Pulmonary artery endothelial cell (primary cell): ENCODE data around the gene PPP2R2C. TPM values are rescaled to one million over a fixed set of nuclear protein-coding genes. Genes with fewer than 3 reads are reported as not detected.

ENCODE experiments used
- DNase-seq: peaks from one replicate; pipeline ENCODE4 v3.0.0-alpha.2; 2011; ENCODE audit warnings: low read depth, low spot score
- total RNA-seq: library from RNA; depleted of rRNA; stranded (reverse); fragments of >200 nt; gene quantifications from 2 replicates; pipeline ENCODE4 v1.2.3, GENCODE V29; 2014

The PPP2R2C gene
- total RNA-seq, 1 donor from 2014 or later, result not detected

DNA sequence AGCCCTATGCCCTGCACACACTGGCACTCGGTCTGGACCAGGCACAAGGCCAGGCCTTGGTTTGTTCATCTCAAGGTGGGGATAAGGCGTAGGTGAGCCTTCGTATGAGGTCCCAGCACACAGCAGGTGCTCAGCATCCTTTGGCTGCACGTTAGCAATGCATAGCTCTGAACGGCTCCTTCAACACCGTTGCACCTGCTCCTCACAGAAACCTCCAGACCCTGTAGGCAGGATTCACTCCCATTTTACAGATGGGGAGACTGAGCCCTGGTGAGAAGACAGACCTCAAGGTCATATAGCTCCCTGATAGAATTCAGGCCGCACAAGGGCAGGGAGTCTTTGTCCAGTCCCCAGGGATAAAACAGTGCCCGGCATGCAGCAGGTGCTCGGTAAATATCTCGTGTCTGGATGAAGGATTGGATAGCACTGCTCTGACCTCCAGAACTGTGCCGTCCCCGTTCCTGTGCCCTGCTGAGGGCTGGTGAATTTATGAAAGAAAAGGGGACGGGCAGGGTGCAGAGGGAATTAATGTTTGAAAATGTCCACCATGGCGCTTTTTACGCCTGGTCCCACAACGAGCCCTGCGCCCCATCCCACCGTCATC is 2.4 kb downstream of the PPP2R2C start:
- DNase-seq, result no peak

DNA sequence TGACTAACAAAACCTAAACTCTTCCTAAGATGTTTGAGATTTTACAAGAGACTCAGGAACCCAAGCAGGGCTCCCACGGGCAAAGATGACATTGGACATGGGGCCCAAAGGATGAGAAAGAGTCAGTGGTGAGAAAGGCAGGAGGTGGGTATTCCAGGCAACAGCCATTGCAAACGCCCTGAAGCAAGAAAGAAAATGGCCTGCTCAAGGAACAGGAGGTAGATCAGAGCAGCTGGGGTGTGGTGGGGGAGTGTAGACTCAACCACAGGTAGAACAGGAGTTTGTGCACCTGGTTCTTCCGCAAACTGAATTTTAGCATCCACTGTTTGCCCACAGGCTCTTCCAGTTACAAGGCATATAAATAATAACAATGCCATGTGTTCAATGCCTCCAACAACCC is 3.3 kb downstream of the PPP2R2C start:
- DNase-seq, result no peak

DNA sequence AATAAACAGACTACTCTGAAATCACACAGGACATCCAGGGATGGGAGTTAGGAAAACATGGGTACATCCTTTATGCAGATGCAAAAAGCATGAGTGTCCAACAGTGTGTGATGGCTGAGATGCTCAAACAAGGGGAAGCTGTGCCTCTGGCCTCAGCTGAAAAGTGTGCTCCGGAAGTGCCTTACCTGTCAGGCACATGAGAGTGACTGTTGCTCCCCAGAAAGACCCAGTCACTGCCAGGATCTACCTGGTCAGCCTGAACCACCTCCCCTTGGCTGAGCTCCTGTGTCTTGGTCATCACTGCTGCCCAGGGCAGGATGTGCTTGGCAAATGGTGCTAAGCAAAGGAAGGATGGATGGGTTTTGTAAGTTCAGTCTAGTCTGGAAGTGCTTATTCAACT is 4.0 kb downstream of the PPP2R2C start:
- DNase-seq, result no peak

DNA sequence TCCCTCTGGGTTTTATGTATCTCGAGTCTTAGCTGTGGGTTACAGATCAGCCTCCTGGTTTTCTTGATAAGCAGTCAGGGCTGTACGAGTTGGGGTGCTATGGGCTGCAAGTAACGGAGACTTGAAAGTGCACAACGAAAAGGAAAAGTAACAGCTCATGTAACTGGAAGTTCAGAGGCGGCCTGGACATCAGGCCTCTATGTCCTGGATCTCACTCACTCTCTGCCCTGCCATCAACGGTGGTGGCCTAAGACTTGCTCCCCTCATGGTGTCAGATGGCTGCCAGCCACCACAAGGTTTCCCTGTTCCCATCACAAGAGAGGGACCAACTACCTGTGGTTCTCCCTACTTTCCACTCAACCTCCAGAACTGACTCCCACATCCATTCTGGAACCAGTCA is 4.8 kb downstream of the PPP2R2C start:
- no peak for DNase-seq

DNA sequence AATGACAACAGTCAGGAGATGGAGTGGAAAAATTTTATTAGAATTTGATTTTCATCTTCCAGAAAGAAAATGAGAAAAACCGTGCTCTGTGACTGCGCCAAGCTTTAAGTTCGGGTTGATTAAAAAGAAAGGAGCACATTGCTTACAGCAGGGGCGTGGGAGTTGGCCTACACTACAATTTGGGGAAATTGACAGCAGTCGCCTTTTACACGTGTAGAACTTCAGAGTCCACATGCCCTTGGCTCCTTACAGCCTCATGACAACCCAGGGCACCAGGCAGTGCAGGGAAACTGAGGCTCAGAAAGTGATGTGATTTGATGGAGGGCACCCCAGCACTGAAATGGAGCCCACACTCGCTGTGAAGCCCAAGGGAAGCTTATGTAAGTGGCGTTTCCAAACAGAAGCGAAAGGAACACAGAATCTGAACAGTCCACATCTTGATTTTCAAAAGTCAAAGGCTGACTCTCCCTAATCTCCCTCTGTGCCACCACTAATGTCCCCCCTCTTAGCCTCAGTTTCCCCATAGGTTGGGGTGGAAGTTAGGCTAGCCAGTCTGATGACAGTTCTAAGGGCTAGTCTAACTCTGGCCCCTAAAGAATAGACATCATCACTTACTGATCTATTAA is 5.5 kb downstream of the PPP2R2C start:
- no peak for DNase-seq

DNA sequence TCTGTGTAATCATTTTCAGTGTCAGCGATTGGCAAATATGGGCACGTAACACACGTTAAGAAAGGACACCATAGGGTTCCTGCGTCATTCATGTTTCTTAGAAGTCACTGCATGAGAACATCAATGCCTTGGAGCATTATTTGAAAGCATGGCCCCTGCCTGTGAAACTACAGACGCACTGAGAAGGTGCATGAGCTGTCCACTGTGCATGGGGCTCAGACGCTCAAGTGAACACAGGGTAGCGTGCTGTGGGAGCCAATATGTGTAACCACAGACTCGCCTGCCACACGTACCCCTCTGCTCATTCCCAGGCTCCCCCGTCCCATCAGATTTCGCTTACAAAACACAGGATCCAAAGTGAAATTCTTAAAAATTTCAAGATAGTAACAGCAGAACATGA is 6.5 kb downstream of the PPP2R2C start:
- DNase-seq, result no peak

DNA sequence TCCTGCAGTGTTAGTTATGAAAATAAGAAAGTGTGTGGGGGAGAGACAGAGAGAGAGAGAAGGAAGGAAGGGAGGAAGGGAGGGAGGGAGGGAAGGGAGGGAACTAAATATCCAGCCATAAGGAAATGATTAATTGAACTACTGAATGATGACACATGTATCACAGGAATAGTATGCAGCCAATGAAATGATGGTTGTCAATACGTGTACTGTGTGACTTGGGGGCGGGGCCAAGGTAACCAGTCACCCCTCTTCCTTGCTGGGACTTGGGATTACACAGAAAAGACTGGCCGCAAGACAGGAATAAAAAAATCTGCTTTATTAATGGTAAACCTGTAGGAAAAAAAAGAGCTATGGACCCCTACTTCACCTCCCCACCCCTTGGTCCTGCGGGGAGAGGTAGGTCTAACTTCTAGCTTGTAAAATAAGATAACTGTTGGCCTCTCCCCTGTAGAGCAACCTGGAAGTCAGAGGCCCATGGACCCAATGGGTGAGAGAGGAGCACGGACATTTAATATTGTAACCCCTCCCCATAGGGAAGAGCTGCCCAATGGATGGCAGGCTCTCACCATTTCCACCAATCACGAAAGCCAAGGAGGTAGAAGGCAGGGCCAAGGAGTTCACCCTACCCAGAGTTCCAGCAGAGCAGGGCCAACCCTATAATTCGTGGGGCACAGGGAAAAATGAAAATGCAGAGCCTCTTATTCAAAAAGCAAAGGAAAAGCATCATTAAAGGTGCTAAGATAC is 7.4 kb downstream of the PPP2R2C start:
- no peak for DNase-seq

DNA sequence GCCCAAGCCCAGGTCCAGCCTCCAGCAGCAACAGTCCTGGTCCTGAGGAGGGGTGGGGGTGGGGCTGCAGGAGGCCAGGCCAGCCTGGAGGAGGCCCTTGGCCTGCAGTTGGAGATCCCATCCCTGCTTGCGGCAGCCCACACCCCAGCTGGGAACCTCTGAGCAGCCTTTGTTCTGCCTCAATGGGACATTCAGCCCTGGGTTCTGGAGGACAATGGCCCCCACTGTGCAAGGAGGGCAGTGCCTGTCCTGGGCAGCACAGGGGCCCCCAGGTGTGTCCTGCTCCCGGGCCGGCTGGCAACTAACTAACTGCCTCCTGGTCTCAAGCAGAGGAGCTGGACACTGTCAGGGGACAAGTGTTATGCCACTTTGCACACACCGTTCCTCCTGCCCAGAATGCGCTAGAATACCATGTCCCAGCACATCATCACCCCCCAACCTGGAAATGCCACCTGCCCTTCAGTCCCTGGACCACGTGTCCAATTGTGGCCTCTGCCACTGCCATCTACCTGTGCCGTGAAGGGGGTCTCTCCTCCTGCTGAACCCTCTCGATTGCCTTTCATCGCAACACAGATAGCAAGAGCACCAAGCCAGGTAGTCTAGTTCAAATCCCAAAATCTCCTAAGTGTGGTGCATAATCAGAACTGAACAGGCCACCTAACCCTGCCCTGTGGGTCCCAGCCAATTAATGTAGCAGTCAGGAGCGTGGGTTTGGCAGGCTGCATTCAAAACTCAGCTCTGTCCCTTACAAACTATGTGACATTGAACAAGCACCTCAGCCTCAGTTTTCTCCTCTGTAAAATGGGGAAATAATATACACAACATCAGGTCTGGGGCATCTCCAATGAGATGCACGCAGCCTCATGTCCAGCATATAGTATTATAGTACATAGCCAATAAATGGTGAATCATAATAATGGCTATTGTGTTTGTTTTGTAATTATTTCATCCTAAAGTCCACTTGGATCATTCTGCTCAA is 8.8 kb downstream of the PPP2R2C start:
- DNase-seq, result no peak

DNA sequence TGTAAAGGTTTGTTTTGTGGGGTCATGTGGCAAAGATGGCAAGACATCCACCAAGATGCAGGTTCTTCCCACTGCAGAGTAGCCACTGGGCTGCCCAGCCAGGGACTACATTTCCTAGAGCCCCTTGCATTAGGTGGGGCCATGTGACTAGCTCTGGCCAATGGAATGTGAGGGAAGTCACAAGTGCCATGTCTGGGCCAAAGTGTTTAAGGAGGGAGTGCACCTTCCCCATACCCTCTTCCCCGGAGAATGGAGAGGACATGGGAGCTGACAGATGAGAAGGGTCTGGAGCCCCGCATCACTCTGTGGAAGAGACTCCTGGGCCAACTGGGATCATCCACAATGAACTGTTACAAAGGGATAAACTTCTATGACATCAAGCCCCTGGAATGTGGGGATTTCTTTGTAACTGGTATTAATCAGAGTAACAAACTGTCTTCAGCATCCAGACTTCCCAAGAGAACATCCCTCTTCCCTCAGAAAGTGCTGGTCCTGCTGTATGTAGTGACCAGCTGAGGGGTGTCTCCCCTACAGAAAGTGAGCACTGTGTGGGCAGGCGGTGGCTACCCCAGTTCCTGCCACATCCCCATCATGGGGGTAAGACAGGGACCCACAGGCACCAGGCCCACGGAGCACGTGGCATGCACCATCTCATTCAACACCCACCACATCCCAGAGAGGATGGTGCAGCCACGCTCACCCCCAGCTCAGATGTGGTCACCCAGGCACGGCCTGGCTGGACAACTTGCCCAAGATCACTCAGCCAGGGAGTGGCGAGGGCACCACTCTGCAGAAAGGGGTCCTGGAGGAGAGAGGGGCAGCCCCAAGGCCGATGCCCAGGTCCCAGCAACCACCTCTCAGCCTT is 10.9 kb downstream of the PPP2R2C start:
- DNase-seq, result no peak

DNA sequence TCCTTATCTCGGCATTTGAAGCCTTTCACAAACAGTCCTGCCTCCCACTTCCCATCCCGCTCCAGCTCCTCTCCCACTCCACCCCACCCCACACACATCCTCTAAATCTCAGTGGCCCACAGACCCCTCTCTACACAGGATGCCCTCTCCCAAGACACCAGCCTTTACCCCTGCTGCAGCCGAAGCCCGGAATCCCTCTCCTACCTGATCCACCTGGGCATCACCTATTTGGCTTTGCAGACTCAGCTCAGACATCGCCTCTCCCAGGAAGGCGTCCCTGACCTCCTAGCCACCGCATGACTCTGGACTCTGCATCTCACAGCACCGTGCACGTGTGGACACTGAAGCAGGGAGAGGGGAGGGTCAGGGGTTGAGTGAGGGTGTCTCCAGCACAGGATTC is 11.5 kb downstream of the PPP2R2C start:
- DNase-seq, result no peak

DNA sequence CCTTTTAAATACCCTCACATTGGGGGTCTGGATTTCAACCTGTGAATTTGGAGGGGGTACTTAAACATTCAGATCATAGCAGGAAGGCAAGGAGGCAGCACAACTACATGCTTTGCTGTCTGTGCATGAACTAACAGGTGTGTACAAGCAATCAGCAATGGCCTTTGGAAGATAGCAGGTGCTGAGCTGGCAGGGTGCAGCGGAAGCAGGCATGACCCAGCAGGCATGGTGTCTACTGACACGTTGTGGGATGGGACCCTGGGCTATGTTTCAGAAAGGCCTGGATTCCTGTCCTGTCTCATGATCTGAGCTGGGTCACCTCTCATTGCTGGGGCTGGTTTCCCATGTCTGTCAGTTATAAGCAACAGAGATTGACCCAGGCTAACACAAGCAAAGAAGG is 13.9 kb downstream of the PPP2R2C start:
- DNase-seq, result no peak

DNA sequence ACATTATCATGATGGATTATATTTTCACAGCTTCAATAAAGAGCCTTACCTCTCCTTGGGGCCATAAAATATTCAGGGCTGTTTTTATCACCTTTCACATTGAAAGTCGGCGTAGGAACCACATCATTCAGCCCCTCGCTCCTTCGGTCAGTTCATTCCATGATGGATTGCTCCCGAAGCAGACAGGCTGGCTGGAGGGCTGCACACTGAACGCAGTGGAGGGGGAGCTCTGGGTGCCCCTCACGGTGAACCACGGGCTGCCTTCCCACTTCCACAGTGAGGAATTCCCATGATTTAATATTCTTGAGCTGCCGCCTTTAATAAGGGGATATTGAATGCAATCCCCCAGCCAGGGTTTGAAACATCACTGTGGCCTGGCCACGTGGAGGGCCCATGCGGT is 16.0 kb downstream of the PPP2R2C start:
- no peak for DNase-seq

DNA sequence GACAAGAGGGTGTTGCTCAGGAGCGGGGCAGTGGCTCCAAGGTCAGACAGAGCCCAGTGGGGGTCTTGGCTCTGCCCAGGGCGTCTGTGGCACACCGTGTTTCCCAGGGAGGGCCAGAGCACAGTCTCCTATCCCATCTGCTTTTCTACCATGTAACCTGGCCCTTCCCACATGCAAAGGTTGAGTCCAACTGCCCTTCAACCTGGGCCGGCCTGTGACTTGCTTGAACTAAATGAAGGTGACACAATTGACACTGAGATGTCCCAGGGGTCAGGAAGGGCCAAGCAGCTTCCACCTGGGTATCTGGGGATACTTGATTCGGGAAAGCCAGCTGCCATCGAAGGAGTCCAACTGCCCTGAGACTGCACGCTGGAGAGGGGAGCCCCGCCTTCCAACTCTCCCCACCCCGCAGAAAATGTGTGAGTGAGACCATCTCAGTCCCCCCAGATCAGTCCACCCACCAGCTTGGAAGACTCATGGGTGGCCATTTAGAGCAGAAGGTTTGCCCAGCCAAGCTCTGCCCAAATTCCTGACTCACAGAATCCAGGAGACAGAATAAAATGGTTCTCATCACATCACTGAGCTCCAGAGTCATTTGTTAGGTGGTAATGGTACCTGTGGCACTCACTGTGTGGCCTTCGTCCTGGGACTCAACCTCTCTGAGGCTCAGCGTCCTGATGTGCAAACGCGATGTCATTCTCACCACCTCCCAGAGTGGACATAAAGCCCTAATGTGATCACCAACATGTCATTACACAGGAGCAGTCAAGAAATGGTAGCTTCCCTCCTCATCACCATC is 18.1 kb downstream of the PPP2R2C start:
- no peak for DNase-seq

DNA sequence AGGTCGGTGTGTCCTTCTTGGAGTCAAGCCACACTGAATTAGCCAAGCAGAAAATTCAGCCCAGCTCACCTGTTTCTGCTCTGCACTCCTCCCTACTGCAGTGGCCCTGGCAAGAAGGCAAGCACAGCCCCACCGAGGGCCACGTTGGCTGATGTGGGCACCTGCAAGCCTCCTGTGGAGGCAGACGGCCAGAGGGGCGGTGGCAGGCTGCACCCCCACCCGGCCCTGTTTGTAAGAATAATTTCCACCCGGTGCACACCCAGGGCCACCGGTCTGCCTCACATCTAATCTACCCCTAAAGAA is 18.8 kb downstream of the PPP2R2C start:
- DNase-seq, result no peak

DNA sequence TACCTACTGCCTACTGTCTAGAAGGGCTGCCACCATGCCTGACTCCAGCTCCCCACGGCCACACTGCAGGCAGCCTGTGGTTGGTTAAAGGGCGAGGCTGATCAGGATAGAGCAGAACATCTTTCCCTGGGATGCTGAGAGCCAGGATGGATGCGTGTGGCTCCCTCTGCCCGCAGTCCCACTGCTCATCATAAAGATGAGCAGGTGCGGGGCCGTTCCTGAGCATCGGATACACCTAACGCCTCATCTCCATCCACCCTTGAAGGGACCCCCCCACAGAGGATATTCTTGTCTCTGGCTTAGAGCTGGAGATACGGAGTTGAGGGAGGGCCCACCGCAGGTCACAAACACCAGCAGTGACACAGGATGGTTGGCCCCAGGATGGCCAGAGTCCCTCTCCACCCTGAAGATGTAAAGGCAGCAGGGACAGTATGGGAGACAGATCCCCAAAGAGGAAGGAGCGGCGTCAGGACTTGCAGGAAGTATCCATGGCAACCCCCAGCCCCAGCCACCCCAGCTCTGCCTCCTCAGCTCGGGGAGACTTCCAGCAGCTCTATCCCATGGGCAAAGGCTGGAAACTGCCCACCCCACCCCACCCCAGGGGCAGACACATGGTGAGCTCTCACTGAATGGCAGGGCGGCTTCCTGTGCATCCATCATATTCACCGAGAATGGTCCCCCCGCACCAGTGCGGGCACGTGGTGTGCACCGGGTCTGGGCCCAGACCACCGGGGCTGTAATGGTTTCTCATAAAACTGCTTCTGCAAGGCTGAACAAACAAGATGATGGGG is 19.3 kb downstream of the PPP2R2C start:
- DNase-seq, result no peak

DNA sequence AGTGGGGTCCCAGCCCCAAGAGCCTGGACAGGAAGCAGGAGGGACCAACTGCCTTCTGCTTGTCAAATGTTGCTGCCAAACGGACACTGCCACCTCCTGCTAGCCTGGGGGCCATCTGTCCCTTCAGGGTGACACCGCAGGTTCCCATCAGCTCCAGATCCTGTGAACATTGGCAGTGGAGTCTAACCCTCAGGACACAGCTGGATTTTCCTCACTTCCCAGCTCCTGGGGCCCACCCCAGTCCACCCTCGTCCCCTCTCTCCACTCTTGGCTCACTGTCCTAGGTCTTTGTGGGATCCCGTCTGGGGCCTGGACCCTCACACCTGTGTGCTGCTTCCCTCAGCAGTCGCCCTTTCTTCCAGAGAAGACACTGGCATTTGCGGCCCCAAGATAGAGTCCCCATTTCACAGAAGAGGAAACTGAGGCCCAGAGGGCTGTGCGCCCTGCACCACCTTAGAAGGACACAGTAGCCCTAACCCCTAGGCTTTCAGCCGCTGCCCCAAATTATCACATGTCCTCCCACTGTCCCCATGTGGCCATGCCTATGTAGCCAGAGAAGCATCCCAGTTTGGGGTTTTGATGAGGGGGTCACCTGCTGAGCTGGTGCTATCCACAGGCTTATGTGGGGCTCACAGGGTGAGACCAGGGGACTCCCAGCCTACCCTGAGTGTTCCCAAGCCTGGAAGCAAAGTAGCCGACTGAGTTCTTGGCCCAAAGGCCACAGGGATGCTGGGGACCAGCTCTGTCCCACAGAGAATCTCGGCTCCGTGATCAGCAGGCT is 20.1 kb downstream of the PPP2R2C start:
- DNase-seq, result no peak

DNA sequence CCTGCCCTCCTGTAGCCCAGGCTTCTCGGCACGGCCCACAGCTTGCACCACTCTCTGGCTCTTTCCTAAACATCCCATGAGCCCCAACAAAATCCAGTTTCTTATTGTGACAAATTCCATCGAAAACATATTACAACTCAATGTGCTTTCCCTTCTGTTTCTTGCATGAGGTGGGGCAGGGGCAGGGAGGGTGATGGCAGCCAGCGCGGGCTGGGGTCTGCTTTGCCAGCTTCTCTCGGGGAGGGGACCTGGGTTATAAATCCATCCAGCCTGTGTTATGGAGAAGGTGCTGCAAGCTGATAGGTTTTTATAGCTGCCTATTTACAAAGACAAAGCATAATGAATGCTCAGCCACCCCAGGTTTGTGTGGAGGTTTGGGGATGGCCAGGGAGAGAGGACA is 21.1 kb downstream of the PPP2R2C start:
- DNase-seq, result no peak

DNA sequence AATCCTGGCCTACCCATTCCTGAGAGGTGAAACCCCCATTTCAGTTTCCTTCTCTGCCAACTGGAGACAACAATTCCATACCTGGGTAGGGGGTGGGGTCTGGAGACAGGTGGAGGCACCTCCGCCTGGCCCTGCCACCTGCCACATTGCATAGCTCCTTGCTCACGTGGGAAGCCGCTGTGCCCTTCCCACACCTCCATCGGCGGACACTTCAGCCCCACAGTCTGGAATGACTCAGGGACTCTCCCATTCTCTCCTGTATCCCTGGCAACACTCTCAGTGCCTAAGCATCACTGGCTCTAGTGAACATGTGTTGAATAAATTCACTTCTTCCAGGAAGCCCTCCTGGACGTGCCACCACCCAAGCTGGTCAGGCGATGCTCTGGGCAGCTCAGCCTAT is 21.7 kb downstream of the PPP2R2C start:
- DNase-seq, result no peak
